DMS 273 (cell line): ENCODE results near the gene PARD3.
A peak's percentile ranks its signal among the peaks of the same experiment; 100 is the strongest.

Experiments used
- DNase-seq: peaks from one replicate; lab custom pipeline; 2025; ENCODE audit not compliant: unreplicated experiment; lab: John Stamatoyannopoulos, UW

PARD3 gene

GRCh38 chr10:34548466-34548865 is 266.6 kb downstream of the PARD3 start:
- DNase-seq, result no peak

GRCh38 chr10:34547695-34548094 is 267.4 kb downstream of the PARD3 start:
- DNase-seq, result no peak

- no peak for DNase-seq
Observed at GRCh38 chr10:34547291-34547690, 267.8 kb downstream of the PARD3 start.

DNA sequence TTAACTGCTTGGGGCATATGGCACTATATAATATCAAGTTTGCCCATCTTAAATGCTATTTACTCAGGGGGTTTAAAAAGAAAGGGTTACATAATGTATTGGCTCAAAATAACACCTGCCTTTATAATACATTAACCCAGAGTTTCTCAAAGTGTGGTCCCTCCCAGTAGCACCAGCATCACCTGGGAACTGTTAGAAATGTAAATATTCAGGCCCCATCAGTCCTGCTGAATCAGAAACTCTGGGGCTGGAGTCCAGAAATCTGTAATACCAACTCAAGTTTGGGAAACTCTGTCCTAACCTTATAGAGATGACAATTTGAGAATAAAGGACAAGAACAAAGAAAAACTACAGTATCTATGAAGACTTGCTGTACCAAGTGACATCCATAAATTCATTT is 270.7 kb downstream of the PARD3 start:
- no peak for DNase-seq

- DNase-seq, result no peak
Observed at GRCh38 chr10:34543716-34544115, 271.4 kb downstream of the PARD3 start.

DNA sequence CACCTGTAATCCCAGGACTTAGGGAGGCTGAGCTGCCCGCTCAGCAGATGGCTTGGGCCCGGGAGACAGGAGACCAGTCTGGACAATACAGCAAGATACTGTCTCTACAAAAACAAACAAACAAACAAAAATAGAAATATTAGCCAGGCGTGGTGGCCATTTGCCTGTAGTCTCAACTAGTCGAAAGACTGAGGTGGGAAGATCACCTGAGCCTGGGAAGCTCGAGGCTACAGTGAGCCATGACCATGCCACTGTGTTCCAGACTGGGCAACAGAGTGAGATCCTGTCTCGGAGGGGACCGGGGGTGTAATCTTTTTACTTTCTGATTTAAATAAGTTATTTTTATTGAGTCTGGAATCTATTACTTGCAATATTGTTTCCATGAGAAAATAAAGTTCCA is 274.6 kb downstream of the PARD3 start:
- no peak for DNase-seq

- DNase-seq, result no peak
Observed at GRCh38 chr10:34539533-34540315, 275.4 kb downstream of the PARD3 start.

DNA sequence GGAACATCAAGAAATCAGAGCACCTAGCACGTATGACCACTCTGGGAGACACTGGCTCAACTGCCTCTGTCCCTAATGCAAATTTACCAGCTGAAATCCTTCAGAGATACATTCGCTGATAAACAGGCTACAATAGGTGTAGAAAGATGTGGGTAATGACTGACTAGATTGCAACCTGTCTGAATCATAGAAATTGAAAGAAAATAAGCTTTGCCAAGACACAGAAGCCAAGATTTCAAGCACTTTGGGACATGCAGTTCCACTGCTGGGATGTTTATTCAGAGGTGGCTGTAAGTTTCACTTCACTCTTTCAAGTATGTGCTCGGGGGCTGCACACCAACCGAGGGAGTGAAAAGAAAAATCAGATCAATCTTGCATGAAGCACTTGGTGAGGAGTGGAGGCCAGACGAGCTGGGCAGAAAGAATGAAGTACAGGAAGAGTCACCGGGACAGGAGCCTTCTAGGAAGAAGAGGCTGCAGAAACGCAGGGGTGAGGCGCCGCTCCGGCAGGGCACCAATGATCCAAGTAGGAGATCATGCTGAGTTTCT is 276.7 kb downstream of the PARD3 start:
- no peak for DNase-seq

GRCh38 chr10:34537629-34538231 is 277.4 kb downstream of the PARD3 start:
- DNase-seq, result no peak

DNA sequence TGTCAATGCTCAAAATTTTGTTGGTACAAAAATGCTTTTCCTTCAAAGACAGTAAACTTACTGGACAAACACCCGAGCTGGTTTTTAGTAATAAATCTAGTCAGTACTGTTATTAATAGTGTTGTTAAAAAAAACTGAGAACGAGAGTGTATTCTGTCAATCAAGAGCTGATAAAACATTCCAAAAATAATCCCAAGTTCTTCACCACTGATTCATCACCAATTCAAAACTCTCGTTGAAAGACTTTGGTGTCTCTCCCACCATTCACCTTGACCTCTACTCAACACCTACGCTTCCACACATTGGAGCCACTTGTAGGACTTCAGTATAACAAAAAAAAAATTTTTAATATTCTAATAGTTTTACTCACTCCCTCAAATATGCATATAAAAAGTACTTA is 279.2 kb downstream of the PARD3 start:
- no peak for DNase-seq

- DNase-seq, result no peak
Observed at GRCh38 chr10:34530778-34531177, 284.3 kb downstream of the PARD3 start.

DNA sequence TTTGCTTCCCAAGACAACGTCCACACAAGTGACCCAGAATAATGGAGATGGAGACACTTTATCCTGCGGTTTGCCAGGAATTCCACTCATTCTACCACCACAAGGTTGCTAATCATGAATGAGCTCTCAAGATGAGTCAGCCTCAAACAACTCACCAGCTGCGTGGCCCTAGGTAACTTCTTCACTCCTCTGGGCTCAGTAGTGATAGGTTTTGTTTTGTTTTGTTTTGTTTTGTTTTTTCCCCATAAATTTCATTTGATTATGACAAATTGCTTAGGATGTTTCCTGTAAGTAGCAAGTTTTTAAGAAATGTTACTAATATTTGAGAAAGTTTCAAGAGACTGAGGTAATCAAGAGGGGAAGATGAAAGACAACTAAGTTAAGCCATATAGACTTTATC is 286.8 kb downstream of the PARD3 start:
- peak; percentile 27 for DNase-seq

DNA sequence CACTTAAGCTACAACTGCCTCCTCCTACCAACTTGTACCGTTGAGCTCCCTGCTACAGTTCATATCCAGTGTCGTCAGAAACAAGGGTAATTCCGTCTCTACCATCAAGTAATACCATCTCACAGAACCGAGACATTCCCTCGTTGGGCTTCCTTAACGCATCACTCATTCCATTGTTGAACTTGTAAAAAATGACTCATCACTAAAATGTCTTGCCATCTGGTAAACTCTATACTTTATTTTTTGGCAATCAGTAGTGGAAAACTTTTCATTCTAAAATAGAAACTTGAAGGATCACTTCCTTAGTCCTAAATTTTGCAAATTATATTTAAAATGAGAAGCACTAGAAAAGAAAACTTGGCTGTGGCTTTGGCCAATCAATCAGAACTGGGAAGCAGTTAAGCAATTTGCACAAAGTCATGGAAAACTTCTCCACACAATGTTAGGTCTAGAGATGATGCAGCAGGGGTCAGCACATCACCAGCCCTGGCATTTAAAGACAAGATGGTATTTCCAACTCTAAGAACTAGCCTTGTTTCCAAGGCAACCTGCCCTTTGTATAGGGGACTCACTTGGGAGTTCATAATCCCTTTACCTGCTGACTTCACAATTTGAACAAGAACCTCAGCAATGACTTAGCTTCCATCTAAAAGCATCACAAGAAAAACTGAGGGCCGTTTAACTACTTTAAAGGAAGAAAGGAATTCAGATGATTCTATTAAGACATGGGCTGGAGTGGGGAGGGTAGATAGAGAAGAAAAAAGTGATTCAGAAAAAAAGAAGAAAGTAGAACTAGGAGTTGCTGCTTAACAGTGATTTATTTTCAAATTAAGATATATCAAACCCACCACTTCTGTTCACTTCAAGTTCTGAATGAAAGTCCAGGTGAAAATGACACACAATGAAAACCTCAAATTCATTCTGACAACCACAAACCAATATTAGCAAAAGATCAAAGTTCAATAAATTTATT is 288.1 kb downstream of the PARD3 start:
- peak; percentile 38 for DNase-seq

- DNase-seq, result no peak
Observed at GRCh38 chr10:34526186-34526585, 288.9 kb downstream of the PARD3 start.

DNA sequence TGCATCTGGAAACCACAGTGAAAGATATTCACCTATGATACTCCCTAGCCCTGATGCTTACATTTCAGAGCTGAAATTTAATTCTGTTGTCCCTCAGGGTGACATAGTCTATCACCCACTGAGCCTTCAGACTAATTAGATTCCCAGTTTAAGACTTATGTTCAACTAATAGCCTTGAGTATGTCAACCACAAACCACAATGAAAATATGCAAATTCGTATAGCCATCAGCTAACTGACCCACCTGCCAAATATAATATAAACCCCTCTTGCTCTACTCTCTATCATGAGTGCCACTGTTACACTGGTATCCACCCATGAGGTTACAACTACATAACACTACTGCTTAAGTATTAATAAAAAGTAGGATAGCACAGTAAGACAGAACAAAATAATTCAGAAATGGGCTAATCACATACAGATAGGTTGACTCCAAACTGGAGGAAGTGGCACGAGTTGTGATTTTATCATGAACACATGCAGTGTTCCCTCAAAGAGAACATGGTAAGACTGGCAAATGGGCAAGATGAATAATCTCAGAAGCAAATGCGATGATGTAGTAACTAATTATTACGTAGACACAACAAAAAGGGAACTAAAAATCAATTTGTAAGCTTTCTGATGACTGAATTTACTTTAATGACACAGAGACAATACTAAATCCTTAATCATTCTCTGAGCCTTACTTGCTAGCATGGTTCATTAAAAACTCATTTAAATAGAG is 290.6 kb downstream of the PARD3 start:
- DNase-seq, result no peak

GRCh38 chr10:34523017-34523767 is 291.9 kb downstream of the PARD3 start:
- no peak for DNase-seq

GRCh38 chr10:34522546-34522945 is 292.6 kb downstream of the PARD3 start:
- no peak for DNase-seq

DNA sequence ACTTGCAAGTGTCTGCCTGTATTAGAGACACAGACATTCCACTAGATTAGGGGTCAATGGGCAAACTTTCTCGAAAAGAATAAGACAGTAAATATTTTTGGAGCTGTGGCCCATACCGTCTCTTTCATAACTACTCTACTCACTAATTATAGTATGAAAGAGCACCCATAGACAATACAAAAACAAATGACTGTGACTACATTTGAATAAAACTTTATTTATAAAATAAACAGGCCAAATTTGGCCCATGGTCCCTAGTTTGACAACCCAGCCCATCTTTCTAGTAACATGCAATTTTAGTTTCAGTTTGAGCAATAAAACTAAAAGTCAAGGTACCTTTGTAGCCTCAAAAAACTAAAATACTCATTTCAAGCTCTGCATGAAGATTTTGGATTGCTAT is 294.6 kb downstream of the PARD3 start:
- DNase-seq, result no peak

GRCh38 chr10:34520084-34520483 is 295.0 kb downstream of the PARD3 start:
- DNase-seq, result no peak

GRCh38 chr10:34514290-34514689 is 300.8 kb downstream of the PARD3 start:
- no peak for DNase-seq
